Breast epithelium (tissue), 3 donors: ENCODE data around the gene PMM1.

Experiments
- POLR2AphosphoS5 ChIP-seq, 3 donors: sonication (generic); formaldehyde crosslinking; IDR thresholded peaks; one replicate each; pipeline ENCODE4 v1.6.1; 2017; ENCODE audit warnings: antibody characterized with exemption in 3 of 3
- TF ChIP-seq, protein P1 (sequence below), 3 donors: fragments of 450-650 bp; IDR thresholded peaks; one replicate each; pipeline ENCODE4 v1.5.1; 2016 to 2017; ENCODE audit warnings: antibody characterized with exemption in 3 of 3, mild to moderate bottlenecking in 3 of 3, moderate library complexity in 3 of 3

DNA sequence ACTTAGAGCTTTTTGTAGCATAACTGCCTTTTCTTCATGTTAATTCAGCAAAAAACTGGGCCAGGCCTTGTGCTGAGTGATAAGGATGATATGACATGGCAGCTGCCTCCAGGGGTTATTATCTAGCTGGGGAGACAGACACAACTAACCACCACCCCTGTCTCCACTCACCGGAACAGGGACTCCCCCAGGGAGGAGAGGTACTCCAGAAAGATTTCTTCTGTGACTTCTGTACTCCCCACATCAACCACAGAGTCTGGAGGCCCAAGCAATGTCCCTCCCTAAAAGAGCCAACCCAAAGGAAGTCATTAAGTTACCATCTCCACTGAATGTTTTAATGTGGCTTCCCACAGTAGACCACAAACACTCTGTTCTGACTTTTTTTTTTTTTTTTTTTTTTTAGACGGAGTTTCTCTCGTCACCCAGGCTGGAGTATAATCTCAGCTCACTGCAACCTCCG, 14.3 kb upstream of the PMM1 start:
- TF ChIP-seq, protein P1, sequence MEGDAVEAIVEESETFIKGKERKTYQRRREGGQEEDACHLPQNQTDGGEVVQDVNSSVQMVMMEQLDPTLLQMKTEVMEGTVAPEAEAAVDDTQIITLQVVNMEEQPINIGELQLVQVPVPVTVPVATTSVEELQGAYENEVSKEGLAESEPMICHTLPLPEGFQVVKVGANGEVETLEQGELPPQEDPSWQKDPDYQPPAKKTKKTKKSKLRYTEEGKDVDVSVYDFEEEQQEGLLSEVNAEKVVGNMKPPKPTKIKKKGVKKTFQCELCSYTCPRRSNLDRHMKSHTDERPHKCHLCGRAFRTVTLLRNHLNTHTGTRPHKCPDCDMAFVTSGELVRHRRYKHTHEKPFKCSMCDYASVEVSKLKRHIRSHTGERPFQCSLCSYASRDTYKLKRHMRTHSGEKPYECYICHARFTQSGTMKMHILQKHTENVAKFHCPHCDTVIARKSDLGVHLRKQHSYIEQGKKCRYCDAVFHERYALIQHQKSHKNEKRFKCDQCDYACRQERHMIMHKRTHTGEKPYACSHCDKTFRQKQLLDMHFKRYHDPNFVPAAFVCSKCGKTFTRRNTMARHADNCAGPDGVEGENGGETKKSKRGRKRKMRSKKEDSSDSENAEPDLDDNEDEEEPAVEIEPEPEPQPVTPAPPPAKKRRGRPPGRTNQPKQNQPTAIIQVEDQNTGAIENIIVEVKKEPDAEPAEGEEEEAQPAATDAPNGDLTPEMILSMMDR (IDR thresholded peaks at IDR 0.05) = no peak
- no peak for TF ChIP-seq POLR2AphosphoS5 (IDR thresholded peaks at IDR 0.05)
